GM23338 (cell line): Measurements from ENCODE around the gene HS6ST3. TPM values are rescaled to one million over a fixed set of nuclear protein-coding genes. Genes with fewer than 3 reads are reported as not detected.

Experiments used
- ATAC-seq: fragments of 200-7000 bp; cut with Tn5 transposase; 3 replicates; pipeline ENCODE4 v1.9.1; 2020
- DNase-seq: peaks from one replicate; pipeline ENCODE4 v3.0.0-alpha.2; 2015; ENCODE audit warnings: low spot score
- H2AFZ ChIP-seq: fragments of 200-600 bp; sonication (generic); 2 replicates; pipeline ENCODE4 v1.8.0; 2016; ENCODE audit warnings: antibody characterized with exemption, mild to moderate bottlenecking, moderate library complexity
- H3F3A ChIP-seq: fragments of 200-600 bp; sonication (generic); replicated peaks from 2 replicates; pipeline ENCODE4 v1.8.0; 2017; ENCODE audit warnings: antibody characterized with exemption, mixed run types, low read depth
- H3K27ac ChIP-seq: fragments of 200-600 bp; sonication (generic); 2 replicates; pipeline ENCODE4 v1.6.1; 2016; ENCODE audit warnings: low read depth
- H3K27me3 ChIP-seq: fragments of 200-600 bp; sonication (generic); 2 replicates; pipeline ENCODE4 v1.8.0; 2016; ENCODE audit warnings: mild to moderate bottlenecking, mixed run types, moderate library complexity; ENCODE audit not compliant: insufficient read depth
- H3K36me3 ChIP-seq: fragments of 200-600 bp; sonication (generic); 2 replicates; pipeline ENCODE4 v1.8.0; 2016; ENCODE audit warnings: mild to moderate bottlenecking; ENCODE audit not compliant: insufficient read depth
- H3K4me1 ChIP-seq: fragments of 200-600 bp; sonication (generic); 2 replicates; pipeline ENCODE4 v1.8.0; 2016; ENCODE audit warnings: mild to moderate bottlenecking, moderate library complexity; ENCODE audit not compliant: insufficient read depth
- H3K4me2 ChIP-seq: fragments of 200-600 bp; sonication (generic); 2 replicates; pipeline ENCODE4 v1.7.1; 2017; ENCODE audit warnings: mixed run types
- H3K4me3 ChIP-seq: fragments of 200-600 bp; sonication (generic); 2 replicates; pipeline ENCODE4 v1.6.1; 2016; ENCODE audit warnings: mixed run types
- H3K79me2 ChIP-seq: fragments of 200-600 bp; sonication (generic); replicated peaks from 2 replicates; pipeline ENCODE4 v1.8.0; 2017; ENCODE audit warnings: mild to moderate bottlenecking; ENCODE audit not compliant: insufficient read depth
- H3K9me2 ChIP-seq: fragments of 200-600 bp; sonication (generic); 2 replicates; pipeline ENCODE4 v1.8.0; 2017; ENCODE audit not compliant: insufficient read depth
- H4K20me1 ChIP-seq: fragments of 200-600 bp; sonication (generic); replicated peaks from 2 replicates; pipeline ENCODE4 v1.8.0; 2017; ENCODE audit warnings: mild to moderate bottlenecking; ENCODE audit not compliant: insufficient read depth
- H3K27ac Mint-ChIP-seq: 2 replicates; pipeline ENCODE4 v1.8.0; 2020; ENCODE audit warnings: inconsistent platforms, mild to moderate bottlenecking, moderate library complexity, mixed read lengths
- H3K27me3 Mint-ChIP-seq: 3 replicates; pipeline ENCODE4 v1.8.0; 2022; ENCODE audit warnings: low read depth, mild to moderate bottlenecking, moderate library complexity, mixed read lengths, inconsistent platforms; ENCODE audit not compliant: insufficient read depth, poor library complexity
- H3K36me3 Mint-ChIP-seq: 3 replicates; pipeline ENCODE4 v1.8.0; 2021; ENCODE audit warnings: low read depth, mild to moderate bottlenecking, inconsistent platforms, moderate library complexity, mixed read lengths
- H3K4me1 Mint-ChIP-seq: 3 replicates; pipeline ENCODE4 v1.8.0; 2020; ENCODE audit warnings: mild to moderate bottlenecking, inconsistent platforms, mixed read lengths
- H3K4me3 Mint-ChIP-seq: 3 replicates; pipeline ENCODE4 v1.8.0; 2021; ENCODE audit warnings: moderate library complexity, mild to moderate bottlenecking, inconsistent platforms, mixed read lengths
- H3K9me3 Mint-ChIP-seq: 3 replicates; pipeline ENCODE4 v1.8.0; 2020; ENCODE audit warnings: moderate library complexity, mild to moderate bottlenecking, inconsistent platforms, mixed read lengths
- CREB1 ChIP-seq: fragments of 250-450 bp; sonication (Bioruptor Pico); IDR thresholded peaks from 2 replicates; pipeline ENCODE4 v1.5.0; 2020; ENCODE audit warnings: low read depth, mild to moderate bottlenecking, moderate library complexity
- CTCF ChIP-seq, 2 experiments: fragments of 200-600 bp in 1 of 2; sonication (generic) in 1 of 2; conservative IDR thresholded peaks; 2 replicates each; pipeline versions ENCODE4 v1.5.1 to v1.6.1; 2016 to 2017; ENCODE audit warnings: antibody characterized with exemption in 2 of 2, low read depth in 2 of 2, mild to moderate bottlenecking in 2 of 2, moderate library complexity in 1 of 2
- ETS1 ChIP-seq: IDR thresholded peaks from 2 replicates; pipeline ENCODE4 v1.6.1; 2016; ENCODE audit warnings: antibody characterized with exemption
- EZH2 ChIP-seq: fragments of 200-600 bp; sonication (generic); IDR thresholded peaks from one replicate; pipeline ENCODE4 v1.8.0; 2017; ENCODE audit warnings: antibody characterized with exemption, mild to moderate bottlenecking, low read depth; ENCODE audit not compliant: unreplicated experiment
- EZH2phosphoT487 ChIP-seq: fragments of 200-600 bp; sonication (generic); IDR thresholded peaks from one replicate; pipeline ENCODE4 v1.8.1; 2018; ENCODE audit warnings: antibody characterized with exemption; ENCODE audit not compliant: unreplicated experiment
- JUNB ChIP-seq: IDR thresholded peaks from one replicate; pipeline ENCODE4 v1.6.1; 2016; ENCODE audit warnings: antibody characterized with exemption; ENCODE audit not compliant: unreplicated experiment
- NANOG ChIP-seq: IDR thresholded peaks from 2 replicates; pipeline ENCODE4 v1.6.1; 2016; ENCODE audit warnings: antibody characterized with exemption, borderline replicate concordance
- POLR2AphosphoS5 ChIP-seq: IDR thresholded peaks from 2 replicates; pipeline ENCODE4 v1.6.1; 2016; ENCODE audit warnings: antibody characterized with exemption, low read depth
- REST ChIP-seq: IDR thresholded peaks from one replicate; pipeline ENCODE4 v1.6.1; 2018; ENCODE audit warnings: antibody characterized with exemption; ENCODE audit not compliant: unreplicated experiment
- STAT1 ChIP-seq: IDR thresholded peaks from one replicate; pipeline ENCODE4 v1.6.1; 2016; ENCODE audit warnings: antibody characterized with exemption; ENCODE audit not compliant: unreplicated experiment
- ZNF114 ChIP-seq: fragments of 250-450 bp; sonication (Bioruptor Pico); IDR thresholded peaks from 2 replicates; pipeline ENCODE4 v1.5.0; 2020; ENCODE audit warnings: mild to moderate bottlenecking, moderate library complexity
- ZNF331 ChIP-seq: fragments of 250-450 bp; sonication (Bioruptor Pico); IDR thresholded peaks from 2 replicates; pipeline ENCODE4 v1.5.0; 2020; ENCODE audit warnings: low read depth, mild to moderate bottlenecking, moderate library complexity
- ZNF462 ChIP-seq: fragments of 250-450 bp; sonication (Bioruptor Pico); IDR thresholded peaks from 2 replicates; pipeline ENCODE4 v1.5.0; 2020; ENCODE audit warnings: mild to moderate bottlenecking, moderate library complexity
- polyA plus RNA-seq: library from polyadenylated mRNA; unstranded; fragments of >200 nt; fragmentation: Nextera tagmentation; extraction: Ambion mirVana; gene quantifications from 2 replicates; pipeline ENCODE4 v1.2.1, GENCODE V29; 2016
- total RNA-seq: library from RNA; depleted of rRNA; stranded (reverse); fragments of >200 nt; shearing (Covaris generic); gene quantifications from 2 replicates; pipeline ENCODE4 v1.2.3, GENCODE V29; 2014

The HS6ST3 gene
- total and polyA plus RNA-seq, 2 experiments from 2014 or later = 0.52 to 0.80 TPM

- ATAC-seq = no peak
- H3K4me2 ChIP-seq = no peak overlapping the region
- H3K79me2 ChIP-seq = no peaks in the 10 kb centered on the region
- no peak overlapping the region for H3K4me3 Mint-ChIP-seq
- H3K27me3 Mint-ChIP-seq = no peaks in the 10 kb centered on the region
- H4K20me1 ChIP-seq = no peaks in the 10 kb centered on the region
- H3K27ac Mint-ChIP-seq = no peak overlapping the region
- H3K27me3 ChIP-seq = no peaks in the 10 kb centered on the region
- H3K9me2 ChIP-seq = no peaks in the 10 kb centered on the region
- no peaks in the 10 kb centered on the region for H3K4me1 ChIP-seq
- H2AFZ ChIP-seq = no peak overlapping the region
- no peak overlapping the region for H3K27ac ChIP-seq
- H3K9me3 Mint-ChIP-seq = peaks cover 4% of the 10 kb centered on the region
- no peaks in the 10 kb centered on the region for H3F3A ChIP-seq
- H3K4me3 ChIP-seq = no peak overlapping the region
- no peak for DNase-seq
- TF ChIP-seq ZNF331 = no peak
- TF ChIP-seq JUNB = no peak
- no peak for TF ChIP-seq STAT1
- TF ChIP-seq CREB1 (CRISPR knock-in tag) = no peak
- TF ChIP-seq REST = no peak
- TF ChIP-seq EZH2 = no peak
- TF ChIP-seq EZH2phosphoT487 = no peak
- TF ChIP-seq CTCF (conservative IDR thresholded peaks at IDR 0.05; ENCODE audit: low read depth in 2 of 2) = no peak
- no peak for TF ChIP-seq POLR2AphosphoS5
- no peak for TF ChIP-seq ZNF462 (CRISPR knock-in tag)
- no peak for TF ChIP-seq ZNF114
- TF ChIP-seq ETS1 = no peak
- no peak for TF ChIP-seq NANOG
- H3K36me3 Mint-ChIP-seq = peaks cover under 1% of the 10 kb centered on the region; the same call in 2 of the 3 replicates
- no peaks in the 10 kb centered on the region for H3K4me1 Mint-ChIP-seq
- H3K36me3 ChIP-seq = no peaks in the 10 kb centered on the region
Measured at GRCh38 chr13:96783511-96783910, 693.6 kb downstream of the HS6ST3 start.
